COLO829 (cell line): ENCODE measurements around the gene DOCK4.
A peak's percentile ranks its signal among the peaks of the same experiment; 100 is the strongest.

ENCODE experiments used
- DNase-seq: peaks from one replicate; pipeline ENCODE4 v3.0.0; 2012; ENCODE audit warnings: low spot score

The DOCK4 gene

GRCh38 chr7:111892588-111892987 lies 313.6 kb downstream of the DOCK4 start:
- DNase-seq = no peak

DNA sequence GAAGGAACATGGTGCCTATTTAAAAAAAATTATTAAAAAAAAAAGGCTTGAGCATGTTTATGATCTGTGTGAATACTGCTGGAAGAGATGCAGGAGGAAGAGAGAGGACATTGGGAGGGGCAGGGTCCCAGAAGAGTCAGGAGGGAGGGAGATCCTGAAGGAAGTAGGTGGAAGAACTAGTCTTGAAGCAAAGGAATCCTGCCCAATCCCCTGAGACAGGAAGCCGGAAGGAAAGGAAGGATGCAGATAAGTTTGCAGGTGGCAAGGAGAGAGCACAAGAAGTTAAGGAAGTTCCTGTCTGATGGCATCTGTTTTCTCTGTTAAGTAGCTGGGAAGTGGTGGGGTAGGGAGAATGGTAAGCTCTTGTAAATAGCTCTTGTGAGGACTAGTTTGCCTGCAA lies 318.5 kb downstream of the DOCK4 start:
- DNase-seq = no peak

GRCh38 chr7:111886233-111886632 lies 320.0 kb downstream of the DOCK4 start:
- DNase-seq = no peak

DNA sequence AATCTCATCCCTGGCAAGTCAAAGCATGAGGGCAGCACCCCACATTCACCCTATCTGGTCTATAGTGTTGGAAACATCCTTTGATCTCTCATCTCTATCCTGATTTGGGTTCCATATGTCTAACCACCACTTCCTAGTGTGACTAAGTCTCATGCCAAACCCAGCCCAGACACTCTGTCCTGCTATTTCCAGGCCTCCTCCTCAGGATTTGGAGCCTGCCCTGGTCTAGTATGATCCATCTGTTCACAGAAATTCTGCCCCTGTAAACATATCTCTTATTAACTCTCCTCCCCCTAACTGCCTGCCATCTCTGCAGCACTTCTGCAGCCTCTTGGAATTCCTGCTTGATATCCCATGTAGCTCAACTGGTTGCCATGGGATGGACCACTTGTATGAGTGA lies 323.0 kb downstream of the DOCK4 start:
- DNase-seq = no peak

DNA sequence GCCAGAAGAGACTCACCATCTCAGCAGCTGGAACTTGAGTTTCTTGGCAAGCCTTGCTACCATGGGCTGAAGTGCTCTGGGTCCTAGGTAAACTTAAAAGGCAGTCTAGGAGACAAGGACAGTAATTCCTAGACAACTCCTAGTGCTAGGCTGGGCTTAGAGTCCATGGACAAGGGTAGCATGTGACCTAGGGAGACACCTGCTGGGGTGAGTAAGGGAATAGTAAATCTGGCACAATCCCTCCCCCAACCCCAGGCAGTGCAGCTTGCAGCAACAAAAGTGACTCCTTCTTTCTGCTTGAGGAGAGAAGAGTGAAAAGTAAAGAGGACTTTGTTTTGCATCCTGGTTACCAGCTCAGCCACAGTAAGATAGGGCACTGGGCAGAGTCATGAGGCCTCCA lies 327.4 kb downstream of the DOCK4 start:
- DNase-seq = no peak

- no peak for DNase-seq
These were observed 328.3 kb downstream of the DOCK4 start for GRCh38 chr7:111877931-111878330.

- no peak for DNase-seq
These were observed 332.1 kb downstream of the DOCK4 start for GRCh38 chr7:111873963-111874690.

DNA sequence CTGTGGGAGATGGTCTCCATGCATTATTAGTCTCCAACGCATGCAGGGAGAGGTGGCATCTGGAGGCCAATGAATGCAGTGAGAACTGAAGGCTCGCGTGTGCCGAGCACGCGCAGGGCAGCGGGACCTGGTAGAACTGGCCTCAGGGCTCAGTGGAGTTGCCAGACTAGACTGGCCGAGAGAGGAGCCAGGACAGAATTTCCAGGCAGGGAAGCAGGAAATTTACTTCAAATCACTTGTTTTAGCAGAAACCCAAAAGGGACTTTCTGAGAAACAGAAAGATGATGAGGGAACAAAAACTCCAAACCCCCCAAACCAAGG lies 332.9 kb downstream of the DOCK4 start:
- DNase-seq = no peak

GRCh38 chr7:111872450-111873325 lies 333.5 kb downstream of the DOCK4 start:
- DNase-seq = no peak

DNA sequence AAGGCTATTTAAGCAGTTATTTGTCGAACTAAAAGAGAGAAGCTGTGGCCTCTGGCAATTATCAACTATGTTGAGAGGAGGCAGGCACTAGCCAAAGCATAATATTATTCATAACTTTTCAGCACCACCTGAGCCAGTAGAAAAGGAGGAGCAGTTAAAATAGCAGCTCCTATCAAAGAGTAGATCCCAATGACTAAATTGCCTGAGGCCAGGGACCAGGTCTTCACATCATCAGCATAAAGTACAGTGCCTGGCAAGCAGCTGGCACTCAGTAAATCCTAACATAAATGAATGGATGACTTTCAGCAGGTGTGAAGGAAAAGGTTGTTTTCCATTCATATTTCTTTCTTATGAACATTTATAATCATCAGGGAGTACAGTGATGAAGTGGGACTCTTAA lies 334.9 kb downstream of the DOCK4 start:
- DNase-seq = no peak

DNA sequence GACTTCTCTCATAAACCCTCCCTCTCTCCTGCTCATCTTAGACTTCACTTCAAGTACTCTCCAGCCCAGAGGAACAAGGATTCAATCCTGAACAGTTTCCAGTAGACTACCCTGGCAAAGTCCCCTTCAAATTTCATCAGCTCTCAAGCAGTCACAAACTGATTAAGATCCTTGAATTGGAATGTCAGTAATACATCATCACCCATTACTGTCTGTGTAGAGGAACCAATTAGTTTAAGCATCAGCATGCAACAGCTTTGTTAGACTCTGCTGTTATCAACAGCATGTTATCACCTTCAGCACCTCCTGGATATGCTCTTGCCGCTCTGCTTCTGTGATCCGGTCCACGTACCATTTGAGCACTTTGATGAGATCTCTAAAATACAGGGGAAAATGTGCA lies 336.9 kb downstream of the DOCK4 start:
- no peak for DNase-seq

GRCh38 chr7:111867348-111867931 lies 338.8 kb downstream of the DOCK4 start:
- no peak for DNase-seq

DNA sequence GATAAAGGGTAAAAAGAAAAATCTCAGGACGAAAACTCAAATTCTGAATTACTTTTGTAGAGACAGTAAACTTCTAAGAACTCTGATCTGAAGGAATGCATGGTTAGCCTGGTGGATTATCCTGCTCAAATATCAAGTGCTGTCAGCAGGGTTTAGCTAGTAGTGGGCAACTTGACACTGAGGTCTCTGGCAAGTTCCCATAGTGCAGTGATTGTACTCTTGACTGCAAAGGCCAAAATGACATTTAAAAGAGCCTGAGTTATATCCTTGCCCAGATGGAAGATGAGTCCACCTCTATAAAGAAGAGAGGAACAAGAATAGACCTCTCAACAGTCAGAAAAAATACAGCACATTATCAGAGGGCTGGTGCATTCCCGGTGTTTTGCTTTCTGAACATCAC lies 339.4 kb downstream of the DOCK4 start:
- DNase-seq = no peak

DNA sequence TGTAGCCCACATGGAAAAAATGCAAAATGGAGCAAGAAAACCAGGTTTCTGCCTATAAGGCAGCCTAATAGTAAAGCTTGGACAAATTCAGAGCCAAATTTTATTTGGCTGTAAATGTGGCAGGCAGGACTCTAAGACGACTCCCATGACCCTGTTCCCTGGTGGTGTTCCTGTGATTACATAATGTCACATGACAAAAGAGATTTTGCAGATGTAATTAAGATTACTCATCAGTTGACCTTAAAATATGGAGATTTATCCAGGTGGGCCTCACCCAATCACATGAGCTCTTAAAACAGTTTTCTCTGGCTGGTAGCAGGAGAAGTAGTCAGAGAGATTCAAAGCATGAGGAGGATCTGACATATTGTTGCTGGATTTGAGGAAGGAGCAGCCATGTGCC lies 340.8 kb downstream of the DOCK4 start:
- DNase-seq = no peak

- DNase-seq = no peak
These were observed 341.8 kb downstream of the DOCK4 start for GRCh38 chr7:111864291-111864976.

DNA sequence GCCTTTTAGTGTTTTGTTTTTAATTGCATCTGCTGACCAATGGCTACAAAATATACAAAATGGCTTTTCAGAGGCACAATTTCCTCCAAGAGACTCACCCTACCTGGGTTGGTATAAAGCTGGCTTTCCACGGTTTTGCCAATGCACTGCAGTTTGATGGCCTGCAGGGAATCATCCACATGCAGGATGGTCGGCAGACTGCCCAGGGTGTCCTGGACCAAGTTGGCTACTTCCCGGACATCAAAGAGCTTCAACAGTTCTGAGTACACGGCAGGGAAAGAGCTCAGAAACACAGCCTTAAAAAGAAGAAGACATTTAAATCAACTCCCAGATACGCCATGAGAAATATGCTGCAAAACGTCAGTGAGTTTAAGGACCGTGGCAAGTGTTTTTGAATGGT lies 342.9 kb downstream of the DOCK4 start:
- DNase-seq = no peak

DNA sequence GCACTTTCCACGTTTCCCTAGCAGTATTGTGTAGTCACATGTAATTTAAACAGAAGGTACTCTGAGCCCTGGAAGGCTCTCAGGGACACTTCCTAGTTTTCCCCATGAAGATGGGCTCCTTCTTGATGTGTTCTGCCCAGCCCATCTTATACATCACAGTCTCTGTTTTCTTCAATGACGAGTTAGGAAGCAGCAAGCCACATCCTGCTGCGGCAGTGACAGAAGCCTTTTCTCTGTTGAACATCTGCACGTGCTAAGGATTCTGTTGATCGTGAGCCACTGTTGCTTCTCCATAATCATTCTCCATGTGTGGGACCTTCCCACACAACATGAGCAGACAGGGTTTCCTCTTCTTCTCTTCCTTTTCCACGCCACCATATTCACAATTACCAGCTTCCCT lies 346.0 kb downstream of the DOCK4 start:
- no peak for DNase-seq

GRCh38 chr7:111858331-111858730 lies 347.9 kb downstream of the DOCK4 start:
- DNase-seq = no peak

DNA sequence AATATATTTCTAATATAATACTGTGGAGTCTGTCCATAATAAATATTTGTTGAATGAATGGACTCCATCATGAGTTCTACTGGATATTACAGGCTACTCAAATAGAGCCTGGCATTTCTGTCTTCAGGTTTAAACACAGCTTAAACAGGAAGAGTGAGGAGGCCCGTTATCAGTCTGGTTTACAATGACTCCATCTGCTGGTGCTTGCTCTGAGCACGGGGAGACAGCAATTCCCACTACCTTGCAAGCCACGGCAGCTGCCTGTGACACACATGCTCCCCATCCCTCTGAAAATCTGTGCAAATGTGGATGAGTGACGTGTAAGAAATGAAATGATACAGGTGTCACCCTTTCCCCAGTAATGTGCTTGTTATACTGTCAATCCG lies 350.4 kb downstream of the DOCK4 start:
- DNase-seq = peak; percentile 43

DNA sequence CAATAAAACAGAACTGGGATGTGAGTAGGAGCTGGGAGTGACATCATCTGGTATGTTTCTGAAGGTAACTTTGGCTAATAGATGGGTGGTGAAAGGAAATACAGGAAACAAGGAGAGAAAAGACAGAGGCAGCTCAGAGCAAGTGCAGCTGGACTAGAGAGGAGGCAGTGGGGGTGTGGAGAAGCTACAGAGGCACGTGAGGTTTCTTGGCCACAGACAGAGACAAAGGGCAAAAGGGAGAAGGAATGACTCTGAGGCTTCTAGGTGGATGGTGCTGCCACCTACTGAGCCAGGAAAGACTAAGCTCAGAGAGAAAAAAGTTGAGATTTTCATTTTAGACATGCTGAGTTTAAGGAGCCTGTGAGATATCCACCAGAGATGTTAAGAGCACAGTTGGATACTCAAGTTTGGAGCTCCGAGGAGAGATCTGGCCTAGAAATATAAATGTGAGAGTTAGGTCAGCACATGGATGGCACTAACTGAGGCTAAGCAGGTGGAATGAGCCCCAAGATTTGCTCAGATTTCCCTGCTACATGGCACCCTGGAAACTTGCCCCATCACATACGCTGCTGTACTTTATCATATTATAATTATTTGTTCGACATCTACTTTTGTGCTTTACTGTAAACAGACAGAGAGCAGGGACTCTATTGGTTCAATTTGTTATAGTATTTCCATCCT lies 350.9 kb downstream of the DOCK4 start:
- peak; percentile 79 for DNase-seq

DNA sequence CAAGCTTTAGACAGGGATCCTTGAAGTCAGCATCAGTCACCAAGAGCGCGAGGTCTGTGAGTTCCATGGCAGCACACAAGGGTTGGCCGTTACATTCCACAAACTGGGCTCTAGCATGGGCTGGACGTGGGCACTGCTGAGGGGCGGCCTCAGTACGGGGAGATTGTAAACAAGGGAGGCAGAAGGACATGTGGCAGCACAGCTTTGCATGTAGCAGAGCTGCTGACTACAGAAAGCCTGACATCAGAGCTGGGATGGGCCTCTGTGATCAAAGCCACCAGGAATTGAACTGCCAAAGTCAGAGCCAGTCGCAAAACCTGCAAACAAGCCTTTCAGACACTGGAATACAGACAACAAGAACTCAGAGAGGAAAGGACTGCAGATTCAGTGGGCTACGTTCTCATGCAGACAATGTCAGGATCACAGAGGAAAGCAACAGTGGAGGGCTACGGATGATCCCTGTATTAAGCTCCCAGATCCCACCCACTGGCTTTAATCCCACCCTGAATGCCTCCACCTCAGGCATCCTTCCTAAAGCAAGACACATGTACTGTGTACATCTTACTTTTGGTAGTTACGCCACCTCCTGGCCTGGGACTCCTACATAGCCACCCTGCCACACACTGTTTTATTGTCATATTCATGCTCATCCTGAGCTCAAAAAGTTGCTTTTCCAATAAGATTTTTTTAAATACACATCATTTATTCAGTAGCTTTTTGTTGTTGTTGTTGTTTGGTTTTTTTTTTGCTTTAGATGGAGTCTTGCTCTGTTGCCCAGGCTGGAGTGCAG lies 352.8 kb downstream of the DOCK4 start:
- no peak for DNase-seq
